Measurements from ENCODE around the gene AHCYL1.

AHCYL1 gene

DNA sequence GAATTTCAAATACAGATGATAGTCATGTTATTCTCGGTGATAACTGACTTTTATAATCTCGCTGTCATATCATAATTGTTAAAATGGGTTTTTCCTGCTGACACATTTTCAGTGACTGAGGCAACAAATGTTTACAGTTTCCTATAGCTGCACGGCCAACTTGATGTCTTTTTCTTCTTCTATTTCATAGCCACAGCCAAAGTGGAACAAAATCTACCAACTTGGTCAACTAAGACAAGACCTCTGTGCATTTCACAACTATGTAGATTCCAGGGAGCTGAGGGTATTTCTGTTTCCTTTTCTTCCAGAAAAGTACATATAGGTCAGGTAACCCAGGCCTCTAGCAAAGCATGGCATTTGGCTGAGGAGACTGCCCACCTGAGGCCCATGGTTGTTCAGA is 10.4 kb upstream of the AHCYL1 start:
- no peak for FAIRE-seq

DNA sequence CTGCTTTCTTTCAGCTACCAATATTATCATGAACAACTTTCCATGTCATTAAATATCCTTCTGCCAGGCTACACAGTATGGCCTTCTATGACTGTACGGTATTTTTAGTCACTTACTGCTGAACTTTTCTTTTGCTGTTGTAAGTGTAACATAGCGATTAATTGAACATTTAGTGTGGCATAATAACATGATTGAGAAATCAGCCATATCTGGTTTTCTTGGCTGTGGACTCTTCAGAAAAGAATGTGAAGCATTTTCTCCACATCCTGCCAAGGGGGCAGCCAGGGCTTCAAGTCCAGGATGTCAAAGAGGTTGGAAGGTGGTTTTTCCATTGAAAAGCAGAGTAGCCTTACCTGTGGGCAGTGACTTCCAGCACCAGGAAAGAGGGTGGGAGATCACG is 8.8 kb upstream of the AHCYL1 start:
- FAIRE-seq (no peak), DNase-seq (ENCODE audit: extremely low spot score, insufficient read length, low read depth) (no peak)

More for the DNA sequence above, 10.4 kb upstream of the AHCYL1 start:
- no peak for DNase-seq (ENCODE audit: extremely low spot score, insufficient read length, low read depth)

DNA sequence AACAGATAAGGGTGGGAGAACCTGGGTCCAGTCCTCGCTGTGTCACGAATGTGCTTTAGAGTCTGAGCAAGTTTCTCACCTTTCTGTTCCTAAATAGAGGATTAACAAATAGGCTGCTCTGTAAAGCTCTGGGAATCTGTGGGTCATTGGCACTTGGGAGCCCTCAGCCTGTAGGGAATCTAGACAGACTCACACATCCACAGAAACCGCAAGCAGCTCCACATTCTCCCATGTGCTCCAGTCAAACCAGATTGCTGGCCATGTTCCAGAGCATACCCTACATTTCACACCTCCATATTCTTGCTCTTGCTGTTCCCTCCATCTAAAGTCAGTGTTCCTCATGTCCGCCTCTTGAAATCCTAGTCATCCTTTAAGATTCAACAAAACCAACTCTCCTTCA is 7.8 kb upstream of the AHCYL1 start:
- no peak for FAIRE-seq
- DNase-seq (ENCODE audit: extremely low spot score, insufficient read length, low read depth), result no peak

DNA sequence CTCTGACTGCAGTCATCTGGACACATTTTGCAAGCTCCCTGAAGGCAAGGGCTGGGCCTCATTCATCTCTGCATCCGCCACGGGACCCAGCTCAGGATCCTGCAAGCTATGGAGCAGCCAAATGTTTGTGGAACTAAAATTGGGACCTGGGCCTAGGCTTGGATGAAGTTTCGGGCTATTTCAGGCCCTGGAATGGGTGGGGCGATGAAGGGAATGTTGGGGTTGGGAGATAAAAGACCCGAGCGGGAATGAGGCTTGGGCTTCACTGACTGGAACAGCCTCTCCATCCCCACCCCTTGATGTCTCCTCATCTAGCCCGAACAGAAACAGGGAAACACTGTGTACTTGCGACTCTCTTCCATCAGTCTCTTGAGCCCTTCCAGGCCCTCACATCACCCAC is 7.3 kb upstream of the AHCYL1 start:
- DNase-seq (ENCODE audit: extremely low spot score, insufficient read length, low read depth), result no peak
- FAIRE-seq, result no peak

DNA sequence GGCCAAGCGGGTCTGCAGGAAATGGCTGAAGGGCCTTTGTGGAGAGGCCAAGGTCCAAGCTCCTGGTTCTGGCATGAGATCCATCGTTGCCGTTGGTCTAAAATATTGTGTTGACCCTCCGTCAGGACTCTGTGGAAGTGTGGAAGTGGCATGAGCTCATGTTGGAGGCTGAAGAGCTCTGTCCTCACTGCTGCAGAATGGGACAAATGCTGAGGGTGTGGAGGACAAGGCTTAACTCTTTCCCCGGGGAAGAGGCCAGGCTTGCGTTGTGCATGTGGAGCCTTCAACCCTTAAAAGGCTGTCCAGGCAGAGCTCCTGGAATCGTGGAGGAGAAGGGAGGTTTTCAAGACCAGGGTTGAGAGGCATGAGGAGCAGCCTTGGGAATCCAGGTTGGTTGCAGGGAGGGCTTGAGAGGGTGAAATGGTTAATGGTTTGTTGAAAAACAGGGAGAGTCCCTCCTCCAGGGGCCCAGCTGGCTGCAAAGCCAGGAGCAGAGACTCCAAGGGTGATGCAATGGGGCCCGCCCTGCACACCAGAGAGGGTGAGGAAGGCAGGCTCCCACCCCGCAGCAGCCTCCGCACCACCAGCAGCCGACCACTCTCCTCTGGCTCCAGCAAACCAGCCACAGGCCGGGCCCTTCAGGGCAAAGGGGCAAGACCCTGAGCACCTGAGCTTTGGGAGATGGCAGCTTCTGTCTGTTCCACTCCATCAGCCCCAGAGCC is 6.7 kb upstream of the AHCYL1 start:
- no peak for FAIRE-seq

DNA sequence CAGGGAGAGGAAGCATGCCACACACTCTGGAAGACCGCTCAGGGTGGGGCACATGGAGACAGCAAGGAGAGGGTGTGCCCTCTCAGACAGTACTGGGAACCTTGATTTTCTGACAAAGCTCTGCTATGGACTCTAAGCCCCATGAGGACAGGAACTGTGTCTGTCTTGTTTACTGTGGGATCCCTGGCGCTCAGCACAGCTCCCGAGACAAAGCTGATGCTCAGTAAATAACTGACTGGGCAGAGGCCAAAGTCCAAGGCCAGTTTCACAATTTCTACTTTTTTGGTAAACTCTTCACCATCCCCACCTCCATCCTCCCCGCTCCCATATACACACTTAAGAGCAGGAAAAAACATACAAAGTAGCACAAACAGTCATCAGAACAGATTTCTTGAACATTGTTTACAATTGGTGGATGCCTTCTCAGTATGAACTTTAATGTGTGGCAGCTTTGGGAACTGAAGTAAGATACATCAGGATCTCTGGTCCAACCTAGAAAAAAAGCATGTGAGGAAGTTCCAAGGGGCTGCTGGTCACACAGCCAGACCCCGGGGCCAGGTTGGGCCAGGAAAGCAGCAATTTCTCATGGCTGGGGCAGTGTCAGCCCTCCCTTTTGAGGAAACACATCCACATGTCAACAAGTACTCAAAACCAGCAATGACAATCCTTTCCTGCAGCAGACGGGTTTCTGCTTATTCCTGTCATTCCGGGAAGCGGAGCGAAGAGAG is 5.6 kb upstream of the AHCYL1 start:
- no peak for FAIRE-seq
- DNase-seq (ENCODE audit: extremely low spot score, insufficient read length, low read depth), result no peak

More for the DNA sequence above, 6.7 kb upstream of the AHCYL1 start:
- DNase-seq (ENCODE audit: extremely low spot score, insufficient read length, low read depth), result no peak

DNA sequence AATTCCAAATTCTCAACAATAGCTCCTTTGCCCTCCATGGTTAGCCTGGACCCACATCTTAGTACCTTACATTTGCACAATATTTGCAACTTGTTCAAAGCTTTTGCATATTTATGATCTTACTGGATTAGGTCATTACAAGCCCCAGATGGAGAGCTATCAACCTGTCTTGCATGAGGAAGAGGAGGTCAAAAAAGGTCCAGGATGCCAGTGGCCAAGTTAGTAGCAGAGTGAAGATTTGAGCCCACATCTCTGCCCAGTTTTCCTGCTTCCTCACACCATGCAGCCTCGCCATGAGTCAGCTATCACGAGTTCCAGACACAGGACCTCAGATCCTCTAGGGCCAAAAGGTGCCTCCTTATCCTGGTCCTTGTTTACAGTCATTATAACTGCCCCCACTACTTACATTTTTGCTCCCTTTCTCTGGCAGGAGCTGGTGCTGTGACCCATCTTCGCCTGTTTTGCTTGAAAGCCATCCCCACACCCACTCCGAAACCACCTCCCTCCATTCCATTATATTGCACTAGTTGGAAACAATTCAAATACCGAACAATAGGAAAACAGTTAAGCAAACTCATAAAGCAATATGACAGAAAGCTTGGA is 5.0 kb upstream of the AHCYL1 start:
- DNase-seq (ENCODE audit: extremely low spot score, insufficient read length, low read depth), result no peak
- no peak for FAIRE-seq

DNA sequence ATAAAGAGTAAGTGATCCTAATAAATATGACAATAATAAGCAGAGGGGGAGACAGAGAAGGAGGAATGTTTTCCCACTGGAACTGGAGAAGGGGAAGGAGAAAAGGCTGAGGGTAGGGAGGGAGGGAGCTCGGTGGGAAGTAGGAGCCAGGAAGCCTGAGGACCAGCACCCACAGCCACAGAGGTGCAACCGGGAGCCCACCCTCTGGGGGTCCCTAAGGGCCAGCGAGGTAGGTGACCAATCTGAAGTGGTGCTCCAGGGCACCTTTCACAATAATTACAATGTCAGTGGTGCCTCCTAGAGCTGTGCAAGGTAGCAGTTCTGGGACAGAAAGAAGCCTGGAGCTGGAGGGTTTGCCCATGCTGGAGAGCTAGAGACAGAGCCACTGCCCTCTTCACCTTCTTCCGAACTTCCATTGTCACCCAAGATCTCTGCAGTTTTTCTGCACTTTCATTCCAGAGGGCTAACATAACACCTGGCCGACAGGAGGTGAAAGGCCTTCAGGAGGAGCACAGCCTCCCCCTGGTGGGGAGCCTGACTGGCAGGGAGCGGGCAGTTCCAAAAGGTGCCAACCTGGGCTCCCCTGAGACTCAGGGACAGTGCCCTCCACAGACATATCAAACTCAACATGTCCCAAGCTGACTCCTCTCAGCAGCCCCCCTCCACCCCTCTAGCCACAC is 4.1 kb upstream of the AHCYL1 start:
- FAIRE-seq, result no peak
- no peak for DNase-seq (ENCODE audit: extremely low spot score, insufficient read length, low read depth)

DNA sequence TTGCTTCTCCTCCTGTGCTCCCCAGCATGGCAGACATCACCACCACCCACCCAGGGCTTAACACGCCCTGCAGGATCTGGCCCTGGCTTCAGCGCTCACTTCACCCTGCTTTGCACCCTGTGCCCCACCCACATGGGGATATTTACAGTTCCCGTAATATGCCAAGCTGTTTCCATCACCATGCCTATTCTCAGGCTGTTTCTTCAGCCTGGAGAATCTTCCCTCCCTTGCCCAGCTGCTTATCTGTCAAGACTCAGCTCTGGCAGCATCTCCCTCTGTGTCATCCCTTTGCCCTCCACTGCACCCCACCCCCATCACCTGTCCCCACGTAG is 3.6 kb upstream of the AHCYL1 start:
- no peak for FAIRE-seq
- DNase-seq (ENCODE audit: extremely low spot score, insufficient read length, low read depth), result no peak

DNA sequence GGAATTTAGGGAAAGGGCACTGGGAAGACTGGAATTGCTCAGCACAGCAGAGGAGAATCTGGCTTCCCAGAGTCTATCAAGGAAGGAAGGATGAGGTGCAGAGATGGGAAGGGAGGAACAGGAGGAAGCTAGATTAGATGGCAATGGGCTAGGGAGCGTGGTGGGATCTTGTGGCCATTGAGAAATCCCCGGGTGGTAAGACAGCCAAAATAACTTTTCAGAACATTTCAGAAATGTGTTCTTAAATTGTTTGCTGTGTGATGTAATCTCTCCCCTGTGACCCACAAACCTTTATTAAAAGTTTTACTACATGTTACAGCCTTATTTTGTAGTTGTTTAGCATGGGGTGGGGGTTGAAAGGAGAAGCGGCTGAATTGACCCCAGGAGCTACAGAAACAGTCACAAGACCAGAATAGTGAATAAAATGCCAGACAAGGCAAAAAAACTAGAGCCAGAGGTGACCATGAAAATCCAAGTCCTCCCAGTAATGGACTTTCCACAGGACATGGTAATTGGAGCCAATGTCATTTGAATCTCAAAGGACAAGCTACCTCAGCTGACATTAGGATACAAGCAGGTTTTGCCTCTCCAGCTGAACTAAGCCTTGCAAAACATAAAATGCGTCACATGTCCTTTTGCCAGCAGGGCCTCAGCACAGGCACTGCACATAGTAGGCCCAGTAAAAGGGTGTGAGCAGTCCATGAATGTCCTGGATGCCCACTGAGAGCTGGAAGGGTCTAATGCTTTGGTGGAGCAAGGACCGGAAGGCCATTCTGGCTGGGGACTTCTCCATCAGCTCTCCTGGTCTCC is 980 bp upstream of the AHCYL1 start:
- DNase-seq (ENCODE audit: extremely low spot score, insufficient read length, low read depth), result no peak
- FAIRE-seq, result no peak

DNA sequence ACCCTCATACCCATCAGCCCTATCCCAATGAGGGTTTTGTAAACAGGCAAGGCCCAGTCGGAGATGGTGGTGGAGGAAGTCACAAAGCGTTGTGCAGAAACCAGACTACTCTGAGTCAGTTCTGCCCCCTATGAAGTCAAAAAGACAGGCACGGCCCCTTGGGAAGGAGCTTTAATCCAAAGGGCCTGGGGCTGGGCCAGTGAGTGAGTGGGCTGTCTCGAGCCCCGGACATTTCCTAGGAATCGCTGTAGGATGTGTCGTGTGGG is 442 bp upstream of the AHCYL1 start:
- no peak for FAIRE-seq
- DNase-seq (ENCODE audit: extremely low spot score, insufficient read length, low read depth), result no peak

DNA sequence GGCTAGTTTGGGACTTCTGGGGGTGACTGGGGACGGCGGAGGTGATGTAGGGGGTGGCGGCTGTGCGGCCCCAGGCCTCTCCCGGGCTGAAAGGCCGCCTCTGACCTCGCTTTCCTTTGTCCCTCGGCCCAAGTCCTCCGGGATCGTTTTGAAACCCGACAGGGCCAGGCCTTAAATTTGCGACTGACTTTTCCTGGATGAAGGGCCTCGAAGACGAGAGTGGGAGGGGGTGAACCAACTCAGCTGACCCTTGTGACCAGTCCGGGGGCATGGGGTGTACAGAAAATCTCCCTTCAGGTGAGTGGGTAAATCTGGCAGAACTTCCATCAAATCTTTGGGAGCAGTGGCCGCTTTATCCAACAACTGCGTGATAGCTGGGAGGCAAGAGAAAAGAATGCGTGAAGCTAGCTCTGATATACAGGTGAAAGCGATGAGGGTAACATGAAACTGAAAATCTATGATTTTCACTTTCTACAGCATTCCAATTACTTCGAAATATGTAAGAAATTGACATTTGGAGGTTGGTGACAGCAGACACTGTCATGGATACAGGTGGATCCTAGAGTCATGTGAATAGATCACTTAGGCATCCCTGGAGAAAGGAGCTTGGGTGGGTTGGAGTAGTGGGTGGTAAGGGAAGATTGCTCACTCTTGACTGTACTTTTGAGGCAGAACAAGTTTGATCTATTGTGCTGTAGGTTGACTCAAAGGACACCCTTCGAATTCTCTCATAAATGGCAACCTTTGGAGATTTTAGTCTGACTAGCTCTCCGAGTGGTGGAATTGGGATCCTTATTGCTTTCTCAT is 885 bp downstream of the AHCYL1 start:
- FAIRE-seq (no peak), DNase-seq (ENCODE audit: extremely low spot score, insufficient read length, low read depth) (no peak)

DNA sequence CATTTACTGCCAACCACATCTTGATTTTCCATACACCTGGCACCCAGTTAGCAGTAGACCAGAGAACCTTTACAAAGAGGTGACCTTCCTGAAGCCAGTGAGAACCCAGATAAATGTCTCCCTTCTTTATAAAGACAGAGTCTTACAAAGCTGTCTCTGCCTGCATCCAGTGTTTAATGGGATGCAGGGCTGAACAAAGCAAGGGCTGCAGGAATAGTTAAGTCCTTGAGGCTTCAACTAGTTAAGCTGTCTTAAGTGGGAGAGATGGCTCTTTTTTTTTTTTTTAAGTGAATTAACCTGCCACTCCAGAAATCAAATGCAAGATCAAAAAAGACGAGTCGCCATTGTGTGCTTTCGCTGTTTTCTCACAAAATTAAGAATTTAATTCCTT is 1.5 kb downstream of the AHCYL1 start:
- no peak for DNase-seq (ENCODE audit: extremely low spot score, insufficient read length, low read depth)
- FAIRE-seq, result no peak

DNA sequence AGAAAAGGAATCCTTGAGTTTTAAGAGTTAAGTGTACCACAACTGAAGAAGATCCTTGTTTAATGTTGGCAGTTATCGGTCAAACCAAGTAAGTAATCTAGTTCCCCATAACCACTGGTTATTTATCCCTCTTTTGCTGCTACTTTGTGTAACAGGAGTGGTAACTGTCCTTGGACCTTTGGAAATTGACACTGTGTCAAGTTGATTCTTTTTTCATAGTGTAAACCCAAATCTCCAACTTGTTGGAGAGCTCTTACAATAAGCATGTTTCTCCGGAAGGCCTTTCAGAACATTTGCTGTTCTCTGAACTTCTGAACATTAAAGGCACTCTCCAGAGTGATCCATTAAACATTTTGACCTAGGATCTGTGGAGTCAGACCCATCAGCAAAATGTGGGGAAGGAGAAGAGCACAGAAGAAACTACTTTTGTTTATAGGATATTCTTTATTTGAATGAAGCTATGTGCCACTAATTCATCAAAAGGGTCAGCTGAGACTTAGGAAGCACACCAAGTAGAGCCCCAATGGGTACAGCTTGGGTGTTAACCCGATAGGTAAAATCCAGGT is 3.9 kb downstream of the AHCYL1 start:
- DNase-seq (ENCODE audit: extremely low spot score, insufficient read length, low read depth), result no peak
- no peak for FAIRE-seq

DNA sequence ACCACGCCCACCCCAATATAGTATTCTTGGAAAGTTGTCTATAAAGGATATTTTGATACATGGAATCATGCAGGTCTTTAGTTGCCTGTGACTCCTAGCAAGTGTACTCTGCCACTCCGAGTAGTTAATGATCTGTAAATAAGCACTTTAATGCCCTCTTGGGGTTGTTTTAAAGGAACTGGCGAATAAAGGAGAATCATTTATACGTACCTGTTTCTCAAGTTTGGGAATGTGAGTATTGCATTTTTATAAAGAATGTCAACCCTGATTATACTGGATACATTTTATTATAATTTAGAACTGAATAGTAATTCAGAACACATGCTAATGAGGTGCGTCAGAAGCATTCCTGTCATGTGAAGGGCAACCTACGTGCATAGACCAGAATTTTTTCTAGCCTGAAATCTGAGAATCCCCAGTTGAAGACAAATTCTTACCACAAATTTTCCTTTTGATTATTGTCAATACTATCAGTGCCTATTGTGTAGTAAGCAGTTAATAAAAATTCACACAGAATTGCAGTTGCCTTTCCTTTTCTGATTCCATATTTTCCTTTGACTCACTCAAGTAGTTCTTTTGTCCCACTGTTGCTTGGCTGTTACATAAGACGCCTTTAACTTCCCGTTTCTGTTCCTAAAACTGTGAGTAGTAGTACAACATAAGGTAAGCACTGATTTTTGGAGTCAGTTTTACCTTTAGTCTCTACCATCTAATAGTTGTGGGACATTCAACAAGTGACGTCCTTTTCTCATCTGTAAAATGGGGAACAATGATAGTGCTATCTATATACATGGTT is 5.1 kb downstream of the AHCYL1 start:
- FAIRE-seq, result no peak

DNA sequence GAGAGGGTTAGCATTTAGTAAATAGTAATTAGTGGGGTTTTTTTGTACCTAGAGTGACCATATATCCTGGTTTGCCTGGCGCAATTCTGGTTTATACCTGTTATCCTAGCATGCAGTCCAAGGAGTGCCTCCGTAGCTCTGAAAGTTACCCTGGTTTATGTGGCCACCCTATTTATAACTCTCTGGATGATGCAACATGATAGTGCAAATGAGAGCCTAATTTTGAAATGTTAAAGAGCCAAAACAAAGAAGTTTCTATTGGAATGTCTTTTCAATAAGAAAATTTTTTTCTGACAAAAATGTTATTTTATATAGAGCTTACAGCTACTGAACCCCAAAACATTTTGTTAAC is 5.7 kb downstream of the AHCYL1 start:
- no peak for DNase-seq (ENCODE audit: extremely low spot score, insufficient read length, low read depth)
- no peak for FAIRE-seq

More for the DNA sequence above, 5.1 kb downstream of the AHCYL1 start:
- no peak for DNase-seq (ENCODE audit: extremely low spot score, insufficient read length, low read depth)

DNA sequence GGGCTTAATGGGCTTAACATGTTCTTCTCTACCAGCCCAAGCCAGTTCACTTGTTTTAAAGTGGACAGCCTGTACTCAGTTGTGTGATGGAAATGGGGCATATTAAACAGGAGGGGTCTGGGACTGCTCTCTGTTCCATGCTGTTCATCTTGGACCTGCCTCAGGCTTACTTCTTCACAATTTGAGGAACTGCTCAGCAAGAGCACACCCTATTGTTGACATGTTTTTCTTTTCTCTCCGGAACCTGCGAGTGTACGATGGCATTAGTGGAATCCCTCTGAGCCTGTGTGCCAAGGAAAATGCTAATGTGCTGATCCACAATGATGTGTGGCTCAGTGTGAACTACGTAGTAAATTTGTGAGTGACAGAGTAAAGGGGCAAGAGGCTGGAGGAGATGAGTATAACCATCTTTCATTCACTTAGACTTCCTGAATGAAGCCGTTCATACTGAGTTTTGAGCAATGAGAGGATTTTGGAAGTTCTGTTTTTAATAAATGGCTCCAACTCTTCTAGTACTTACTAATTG is 6.9 kb downstream of the AHCYL1 start:
- FAIRE-seq, result no peak
- DNase-seq (ENCODE audit: extremely low spot score, insufficient read length, low read depth), result no peak

DNA sequence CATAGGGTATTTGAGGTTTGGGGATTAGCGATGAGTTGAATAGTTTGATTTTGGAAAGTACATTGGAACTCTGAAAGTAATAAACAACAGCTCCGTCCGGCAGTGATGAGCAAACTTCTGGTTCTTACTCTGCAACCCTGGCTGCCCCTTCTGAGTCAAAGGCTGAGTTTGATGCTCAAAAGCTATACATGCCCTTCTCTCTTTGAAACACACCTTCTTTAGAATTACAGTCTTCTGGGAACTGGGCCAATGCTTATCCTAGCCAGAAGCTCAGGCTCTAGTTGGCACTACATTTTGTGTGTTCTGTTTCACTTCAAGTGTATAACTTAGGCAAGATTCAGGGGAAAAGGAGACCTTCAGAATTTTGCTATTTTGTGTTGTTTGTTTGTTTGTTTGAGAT is 9.3 kb downstream of the AHCYL1 start:
- no peak for DNase-seq (ENCODE audit: extremely low spot score, insufficient read length, low read depth)
- FAIRE-seq, result no peak

Data from GM18507 (cell line).